Limb (tissue), 2 donors: Measurements from ENCODE around the gene BCR.

Experiments
- DNase-seq, 2 donors: peaks; one replicate each; pipeline ENCODE4 v3.0.0-alpha.2; 2016; ENCODE audit errors: extremely low spot score in 2 of 2

Gene BCR

GRCh38 chr22:23175817-23176644 lies 4.3 kb upstream of the BCR start:
- DNase-seq, result no peak

GRCh38 chr22:23176645-23177027 lies 3.7 kb upstream of the BCR start:
- DNase-seq, result no peak

GRCh38 chr22:23177197-23177596 lies 3.1 kb upstream of the BCR start:
- no peak for DNase-seq

GRCh38 chr22:23178512-23179254 lies 1.6 kb upstream of the BCR start:
- peak; percentile 66 to 84 for DNase-seq

- DNase-seq, result peak in 1 of 2 donors; percentile 62
These were observed 669 bp upstream of the BCR start for GRCh38 chr22:23179381-23180299.

GRCh38 chr22:23180893-23181720 lies 798 bp downstream of the BCR start:
- DNase-seq, result peak in 1 of 2 donors; percentile 50

- DNase-seq, result peak in 1 of 2 donors; percentile 38
These were observed 1.5 kb downstream of the BCR start for GRCh38 chr22:23181721-23182308.

GRCh38 chr22:23182309-23183060 lies 2.2 kb downstream of the BCR start:
- peak in 1 of 2 donors; percentile 37 for DNase-seq

GRCh38 chr22:23183061-23183698 lies 2.9 kb downstream of the BCR start:
- peak in 1 of 2 donors; percentile 70 for DNase-seq

GRCh38 chr22:23184100-23184763 lies 3.9 kb downstream of the BCR start:
- no peak for DNase-seq

- no peak for DNase-seq
These were observed 4.4 kb downstream of the BCR start for GRCh38 chr22:23184764-23185113.

GRCh38 chr22:23187211-23187610 lies 6.9 kb downstream of the BCR start:
- DNase-seq, result no peak

- no peak for DNase-seq
These were observed 7.8 kb downstream of the BCR start for GRCh38 chr22:23187871-23188700.

- no peak for DNase-seq
These were observed 10.2 kb downstream of the BCR start for GRCh38 chr22:23190526-23190925.

- DNase-seq, result no peak
These were observed 11.8 kb downstream of the BCR start for GRCh38 chr22:23192133-23192532.

- no peak for DNase-seq
These were observed 12.2 kb downstream of the BCR start for GRCh38 chr22:23192558-23192957.

GRCh38 chr22:23193196-23193827 lies 13.0 kb downstream of the BCR start:
- no peak for DNase-seq
